Measurements from ENCODE around the gene ZNF654. TPM values are rescaled to one million over a fixed set of nuclear protein-coding genes. Genes with fewer than 3 reads are reported as not detected.

Gene ZNF654
- total and polyA plus RNA-seq, 9 of the 15 experiments (the other 6 are each of a cell fraction or from before 2014, with no cell fraction given): 2.4 to 8.6 (median 5.1) TPM

DNA sequence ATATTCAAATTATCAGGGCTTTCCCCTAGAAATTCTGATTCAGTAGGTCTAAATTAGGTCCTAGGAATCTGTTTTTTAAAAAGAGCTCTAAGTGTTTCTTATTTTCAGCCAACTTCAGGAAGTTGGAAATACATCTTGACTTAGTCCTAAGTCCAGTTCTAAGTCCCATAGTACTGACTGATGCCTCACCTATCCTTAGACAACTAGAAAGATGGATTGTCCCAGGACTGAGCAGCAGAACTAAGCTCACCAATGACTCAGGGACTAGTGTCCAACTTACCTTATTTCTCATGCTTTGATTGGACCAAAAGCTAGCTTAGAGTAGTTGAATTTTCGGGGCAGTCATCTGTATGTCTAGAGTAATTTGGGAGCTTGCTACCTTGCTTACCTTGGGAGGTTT, 64.5 kb downstream of the ZNF654 start:
- no peak for TF ChIP-seq ARID1B (IDR thresholded peaks at IDR 0.05)
- no peak for TF ChIP-seq HDAC1 (IDR thresholded peaks at IDR 0.05)
- no peak for TF ChIP-seq POU5F1 (IDR thresholded peaks at IDR 0.05; ENCODE audit: borderline replicate concordance, low read depth, low read length, partially characterized antibody)
- no peak for TF ChIP-seq PURB (CRISPR knock-in tag; IDR thresholded peaks at IDR 0.05; ENCODE audit: low read depth)
- TF ChIP-seq, protein P1, sequence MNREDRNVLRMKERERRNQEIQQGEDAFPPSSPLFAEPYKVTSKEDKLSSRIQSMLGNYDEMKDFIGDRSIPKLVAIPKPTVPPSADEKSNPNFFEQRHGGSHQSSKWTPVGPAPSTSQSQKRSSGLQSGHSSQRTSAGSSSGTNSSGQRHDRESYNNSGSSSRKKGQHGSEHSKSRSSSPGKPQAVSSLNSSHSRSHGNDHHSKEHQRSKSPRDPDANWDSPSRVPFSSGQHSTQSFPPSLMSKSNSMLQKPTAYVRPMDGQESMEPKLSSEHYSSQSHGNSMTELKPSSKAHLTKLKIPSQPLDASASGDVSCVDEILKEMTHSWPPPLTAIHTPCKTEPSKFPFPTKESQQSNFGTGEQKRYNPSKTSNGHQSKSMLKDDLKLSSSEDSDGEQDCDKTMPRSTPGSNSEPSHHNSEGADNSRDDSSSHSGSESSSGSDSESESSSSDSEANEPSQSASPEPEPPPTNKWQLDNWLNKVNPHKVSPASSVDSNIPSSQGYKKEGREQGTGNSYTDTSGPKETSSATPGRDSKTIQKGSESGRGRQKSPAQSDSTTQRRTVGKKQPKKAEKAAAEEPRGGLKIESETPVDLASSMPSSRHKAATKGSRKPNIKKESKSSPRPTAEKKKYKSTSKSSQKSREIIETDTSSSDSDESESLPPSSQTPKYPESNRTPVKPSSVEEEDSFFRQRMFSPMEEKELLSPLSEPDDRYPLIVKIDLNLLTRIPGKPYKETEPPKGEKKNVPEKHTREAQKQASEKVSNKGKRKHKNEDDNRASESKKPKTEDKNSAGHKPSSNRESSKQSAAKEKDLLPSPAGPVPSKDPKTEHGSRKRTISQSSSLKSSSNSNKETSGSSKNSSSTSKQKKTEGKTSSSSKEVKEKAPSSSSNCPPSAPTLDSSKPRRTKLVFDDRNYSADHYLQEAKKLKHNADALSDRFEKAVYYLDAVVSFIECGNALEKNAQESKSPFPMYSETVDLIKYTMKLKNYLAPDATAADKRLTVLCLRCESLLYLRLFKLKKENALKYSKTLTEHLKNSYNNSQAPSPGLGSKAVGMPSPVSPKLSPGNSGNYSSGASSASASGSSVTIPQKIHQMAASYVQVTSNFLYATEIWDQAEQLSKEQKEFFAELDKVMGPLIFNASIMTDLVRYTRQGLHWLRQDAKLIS (CRISPR knock-in tag; IDR thresholded peaks at IDR 0.05): no peak
- no peak for TF ChIP-seq MEF2A (IDR thresholded peaks at IDR 0.05; ENCODE audit: control insufficient read depth, low read depth, low read length)
- TF ChIP-seq CBX5 (IDR thresholded peaks at IDR 0.05; ENCODE audit: borderline replicate concordance, low read depth): no peak
- TF ChIP-seq EWSR1 (IDR thresholded peaks at IDR 0.05; ENCODE audit: borderline replicate concordance, low read depth, partially characterized antibody): no peak
- TF ChIP-seq TAF15 (IDR thresholded peaks at IDR 0.05; ENCODE audit: low read depth, low read length): no peak
- TF ChIP-seq, protein P2, sequence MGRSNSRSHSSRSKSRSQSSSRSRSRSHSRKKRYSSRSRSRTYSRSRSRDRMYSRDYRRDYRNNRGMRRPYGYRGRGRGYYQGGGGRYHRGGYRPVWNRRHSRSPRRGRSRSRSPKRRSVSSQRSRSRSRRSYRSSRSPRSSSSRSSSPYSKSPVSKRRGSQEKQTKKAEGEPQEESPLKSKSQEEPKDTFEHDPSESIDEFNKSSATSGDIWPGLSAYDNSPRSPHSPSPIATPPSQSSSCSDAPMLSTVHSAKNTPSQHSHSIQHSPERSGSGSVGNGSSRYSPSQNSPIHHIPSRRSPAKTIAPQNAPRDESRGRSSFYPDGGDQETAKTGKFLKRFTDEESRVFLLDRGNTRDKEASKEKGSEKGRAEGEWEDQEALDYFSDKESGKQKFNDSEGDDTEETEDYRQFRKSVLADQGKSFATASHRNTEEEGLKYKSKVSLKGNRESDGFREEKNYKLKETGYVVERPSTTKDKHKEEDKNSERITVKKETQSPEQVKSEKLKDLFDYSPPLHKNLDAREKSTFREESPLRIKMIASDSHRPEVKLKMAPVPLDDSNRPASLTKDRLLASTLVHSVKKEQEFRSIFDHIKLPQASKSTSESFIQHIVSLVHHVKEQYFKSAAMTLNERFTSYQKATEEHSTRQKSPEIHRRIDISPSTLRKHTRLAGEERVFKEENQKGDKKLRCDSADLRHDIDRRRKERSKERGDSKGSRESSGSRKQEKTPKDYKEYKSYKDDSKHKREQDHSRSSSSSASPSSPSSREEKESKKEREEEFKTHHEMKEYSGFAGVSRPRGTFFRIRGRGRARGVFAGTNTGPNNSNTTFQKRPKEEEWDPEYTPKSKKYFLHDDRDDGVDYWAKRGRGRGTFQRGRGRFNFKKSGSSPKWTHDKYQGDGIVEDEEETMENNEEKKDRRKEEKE (IDR thresholded peaks at IDR 0.05; ENCODE audit: borderline replicate concordance in 1 of 2, control insufficient read depth in 1 of 2, low read depth in 2 of 2, low read length in 1 of 2): no peak
- no peak for TF ChIP-seq SMARCA4 (IDR thresholded peaks at IDR 0.05)
- TF ChIP-seq, protein P3, sequence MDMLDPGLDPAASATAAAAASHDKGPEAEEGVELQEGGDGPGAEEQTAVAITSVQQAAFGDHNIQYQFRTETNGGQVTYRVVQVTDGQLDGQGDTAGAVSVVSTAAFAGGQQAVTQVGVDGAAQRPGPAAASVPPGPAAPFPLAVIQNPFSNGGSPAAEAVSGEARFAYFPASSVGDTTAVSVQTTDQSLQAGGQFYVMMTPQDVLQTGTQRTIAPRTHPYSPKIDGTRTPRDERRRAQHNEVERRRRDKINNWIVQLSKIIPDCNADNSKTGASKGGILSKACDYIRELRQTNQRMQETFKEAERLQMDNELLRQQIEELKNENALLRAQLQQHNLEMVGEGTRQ (CRISPR knock-in tag; IDR thresholded peaks at IDR 0.05): no peak
- TF ChIP-seq BCL6 (CRISPR knock-in tag; IDR thresholded peaks at IDR 0.05): no peak
- CTCF ChIA-PET (ENCODE audit: low intra/inter-chr PET ratio): no interaction called here
- FAIRE-seq (peak; percentile 52), DNase-seq (ENCODE audit: extremely low read depth in 1 of 4, low spot score in 3 of 4) (no peak), ATAC-seq (no peak)
- Histone ChIP-seq H3K9me1 (ENCODE audit: control insufficient read depth, insufficient read depth, low read length) (no peaks in the 10 kb centered on the region), H4K20me1 (replicated peaks; ENCODE audit: control insufficient read depth, insufficient read depth, low read length) (no peaks in the 10 kb centered on the region), H2AFZ (ENCODE audit: low read depth, low read length) (no peak overlapping the region), H3K27ac (ENCODE audit: extremely low read depth, low read depth, low read length) (no peak overlapping the region), H3K9ac (ENCODE audit: insufficient read depth in 1 of 2, low read depth in 2 of 2, low read length in 2 of 2) (no peak overlapping the region), H3K79me2 (ENCODE audit: control insufficient read depth, insufficient read depth, low read length) (no peaks in the 10 kb centered on the region; the same call in none of the 3 replicates), H3K4me2 (ENCODE audit: insufficient read depth, low read length) (no peak overlapping the region), H3K36me3 (ENCODE audit: control insufficient read depth, insufficient read depth, low read length) (peaks cover 13% of the 10 kb centered on the region; the same call in 1 of the 3 replicates), H3K4me1 (replicated peaks in 1 of 2; ENCODE audit: control insufficient read depth in 2 of 2, insufficient read depth in 2 of 2, low read length in 2 of 2) (no peaks in the 10 kb centered on the region), H3K27me3 (ENCODE audit: control insufficient read depth in 2 of 2, insufficient read depth in 2 of 2, low read length in 2 of 2) (no peaks in the 10 kb centered on the region), H3K9me3 (replicated peaks; ENCODE audit: control insufficient read depth, insufficient read depth, low read depth, low read length) (no peaks in the 10 kb centered on the region), H3K4me3 (no peak overlapping the region)
- in situ Hi-C loops (cut with MboI) (no loop called here), intact Hi-C loops (cut with micrococcal nuclease) (no loop called here)
- POLR2A ChIA-PET: interaction anchor here (1.2 kb wide), 1 partner anchor 9 kb away, joined by 4 read pairs; no protein-coding TSS in a partner anchor
- WGBS (ENCODE audit: insufficient coverage, low coverage, missing lambda C conversion rate): 82% methylated on average over 1 of the region's 1 CpG
- no TSS peak for BruUV-seq (replicated peaks)

Data from K562 (cell line).